ENCODE measurements around the gene DGKG.
A peak's percentile ranks its signal among the peaks of the same experiment; 100 is the strongest.

DGKG gene

DNA sequence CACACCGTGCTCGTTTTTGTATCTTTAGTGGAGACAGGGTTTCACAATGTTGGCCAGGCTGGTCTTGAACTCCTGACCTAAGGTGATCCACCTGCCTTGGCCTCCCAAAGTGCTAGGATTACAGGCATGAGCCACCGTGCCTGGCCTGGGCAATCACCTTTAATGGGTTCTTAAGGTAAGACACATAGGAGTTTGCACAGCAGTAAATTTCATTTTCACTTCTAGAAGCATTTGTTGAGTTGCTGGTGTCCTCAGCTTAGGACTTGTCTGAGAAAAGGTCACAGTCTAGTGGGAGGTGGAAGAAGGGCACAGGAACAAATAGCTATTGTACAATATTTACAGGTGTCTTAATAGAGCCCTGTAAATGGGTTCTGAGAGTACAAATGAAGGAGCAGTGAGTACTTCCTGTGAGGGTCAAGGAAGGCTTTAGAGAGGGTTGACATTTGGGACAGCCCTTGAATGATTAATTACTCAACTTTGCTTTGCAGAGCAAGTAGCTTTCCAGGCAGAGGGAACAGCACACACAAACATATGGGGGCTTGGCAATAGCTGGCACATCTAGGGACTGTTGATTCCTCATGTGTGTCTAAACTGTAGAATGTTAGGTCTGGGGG is 244.4 kb downstream of the DGKG start:
- TF ChIP-seq JUND (IDR thresholded peaks at IDR 0.05; ENCODE audit: low read depth): no peak
- no peak for DNase-seq (ENCODE audit: low read depth in 1 of 2, low spot score in 1 of 2)

DNA sequence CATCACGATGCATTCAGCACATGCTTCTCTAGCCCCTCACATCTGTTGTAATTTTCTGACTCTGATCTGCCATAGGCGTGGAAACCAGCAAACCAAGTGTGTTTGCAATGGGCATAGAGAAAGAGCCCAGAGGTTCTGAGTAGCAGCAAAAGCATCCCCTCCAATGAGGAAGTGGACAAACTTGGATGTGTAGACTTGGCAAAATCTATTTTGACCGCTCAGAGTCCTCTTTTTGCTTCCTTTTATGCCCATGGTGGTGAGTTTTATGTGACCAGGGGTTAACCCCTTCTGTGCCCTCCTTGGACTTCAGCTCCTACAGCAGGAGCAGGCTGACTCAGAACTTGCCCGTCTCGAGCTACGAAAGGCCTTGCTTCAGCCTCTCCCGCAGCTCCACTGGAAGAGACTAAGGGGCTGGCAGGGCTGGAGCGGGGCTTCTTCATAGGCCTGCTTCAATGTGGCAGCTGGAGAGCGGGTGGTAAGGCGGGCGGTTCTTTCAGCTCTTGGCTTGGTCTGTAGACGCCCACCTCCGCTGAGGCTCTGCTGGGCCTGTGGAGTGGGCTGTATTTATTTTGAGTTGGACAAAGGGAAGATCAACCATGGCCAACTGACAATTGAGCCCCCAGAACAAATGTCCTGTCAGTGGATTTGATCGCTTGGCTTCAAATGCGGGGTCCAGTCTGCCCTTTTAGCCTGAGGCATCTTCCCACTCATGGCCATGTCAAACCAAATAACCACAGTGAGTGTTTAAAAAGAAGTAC is 246.6 kb downstream of the DGKG start:
- no peak for TF ChIP-seq JUND (IDR thresholded peaks at IDR 0.05; ENCODE audit: low read depth)
- in situ Hi-C loops (cut with HindIII; ENCODE audit: low pct_unique_long_range_greater_than_20kb, low sequenced_read_pairs): no loop called here
- DNase-seq (ENCODE audit: low read depth in 1 of 2, low spot score in 1 of 2): no peak

More for the DNA sequence above, 244.4 kb downstream of the DGKG start:
- in situ Hi-C loops (cut with HindIII; ENCODE audit: low pct_unique_long_range_greater_than_20kb, low sequenced_read_pairs): no loop called here

DNA sequence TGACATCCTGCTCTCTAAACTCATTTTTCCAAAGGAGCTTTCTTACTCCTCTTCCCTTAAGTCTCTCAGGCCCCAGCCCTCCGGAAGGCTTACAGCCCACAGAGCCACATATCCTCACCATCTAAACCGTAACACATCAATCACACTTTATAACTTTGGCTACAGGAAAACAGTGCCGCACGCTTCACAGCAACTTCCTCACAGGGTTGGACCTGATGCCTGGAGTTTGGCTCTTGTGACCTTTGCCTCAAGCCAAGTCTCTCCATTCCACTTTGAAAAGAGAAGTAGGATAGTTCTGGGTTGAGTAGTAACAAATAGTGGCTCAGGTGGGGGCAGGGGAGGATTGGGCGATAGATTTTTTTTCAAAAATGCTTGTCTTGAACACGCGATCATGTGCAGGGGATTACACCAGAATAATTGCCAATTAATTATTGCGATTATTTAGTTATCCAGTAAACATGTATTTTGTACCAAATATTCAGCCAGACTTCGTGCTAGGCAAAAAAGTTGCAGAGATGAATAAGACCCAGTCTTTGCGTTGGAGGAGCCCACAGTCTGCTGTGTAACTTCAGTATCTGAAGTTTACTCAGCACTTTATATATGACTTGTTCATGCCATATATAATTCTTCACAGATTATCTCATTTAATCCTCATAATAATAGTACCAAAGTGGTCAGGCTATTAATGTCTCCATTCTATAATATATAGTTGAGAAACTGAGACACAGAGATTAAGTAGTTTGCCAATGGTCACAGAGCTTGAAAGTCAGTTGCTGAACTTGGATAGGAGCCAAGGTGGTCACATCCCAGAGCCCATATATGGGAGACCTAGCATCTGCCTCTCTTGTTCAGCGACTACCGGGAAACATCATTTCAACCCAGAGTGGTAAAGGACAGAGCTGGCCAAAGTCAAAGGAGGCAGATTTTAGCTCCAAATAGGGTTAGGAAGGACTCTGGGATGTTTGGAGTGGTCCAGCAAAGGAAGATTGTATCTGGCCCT is 250.8 kb downstream of the DGKG start:
- TF ChIP-seq JUND (IDR thresholded peaks at IDR 0.05; ENCODE audit: low read depth): no peak
- in situ Hi-C loops (cut with HindIII; ENCODE audit: low pct_unique_long_range_greater_than_20kb, low sequenced_read_pairs): no loop called here
- DNase-seq (ENCODE audit: low read depth in 1 of 2, low spot score in 1 of 2): no peak

DNA sequence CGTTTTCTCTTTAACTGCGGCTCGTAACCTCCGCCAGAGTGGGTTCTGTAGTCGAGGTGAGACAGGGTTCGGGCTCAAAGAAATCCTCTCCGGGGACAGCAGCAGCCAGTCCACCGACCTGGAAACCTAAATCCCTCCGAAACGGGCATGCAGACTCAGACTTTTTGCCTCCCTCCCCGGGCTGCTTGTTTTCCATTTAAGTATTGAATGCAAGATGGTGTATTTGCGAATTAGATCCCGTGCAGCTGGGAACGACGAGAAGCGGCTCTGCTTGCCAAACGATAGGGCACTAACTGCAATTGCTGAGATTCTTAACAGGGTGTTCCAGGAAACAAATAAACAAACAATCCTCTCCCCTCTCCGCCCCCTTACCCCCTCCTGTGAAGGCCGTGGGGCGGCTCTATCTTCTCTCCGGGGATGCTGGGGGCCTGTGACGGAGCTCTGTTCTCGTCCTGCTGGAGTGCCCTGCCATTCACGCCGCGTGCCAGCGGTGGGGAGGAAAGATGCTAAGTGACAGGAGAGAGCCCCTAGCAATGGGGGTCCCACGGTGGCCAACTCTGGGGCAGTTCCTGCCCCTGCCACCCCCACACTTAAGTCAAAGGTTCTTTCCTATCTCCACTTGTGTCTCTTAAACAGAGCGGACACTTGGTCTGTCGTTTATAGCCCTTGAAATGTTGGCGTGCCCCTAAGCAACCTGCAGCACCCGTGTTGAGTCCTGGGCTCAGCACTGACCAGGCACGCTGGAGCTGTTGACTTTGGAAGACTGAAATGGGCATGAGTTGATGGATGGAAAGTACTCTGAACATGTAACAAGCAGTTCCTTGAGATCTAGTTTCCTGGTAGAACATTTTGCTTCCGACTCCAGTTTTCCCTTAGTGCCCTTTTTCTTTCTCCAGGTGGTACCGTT is 251.9 kb downstream of the DGKG start:
- TF ChIP-seq JUND (IDR thresholded peaks at IDR 0.05; ENCODE audit: low read depth): no peak
- in situ Hi-C loops (cut with HindIII; ENCODE audit: low pct_unique_long_range_greater_than_20kb, low sequenced_read_pairs): no loop called here
- no peak for DNase-seq (ENCODE audit: low read depth in 1 of 2, low spot score in 1 of 2)

DNA sequence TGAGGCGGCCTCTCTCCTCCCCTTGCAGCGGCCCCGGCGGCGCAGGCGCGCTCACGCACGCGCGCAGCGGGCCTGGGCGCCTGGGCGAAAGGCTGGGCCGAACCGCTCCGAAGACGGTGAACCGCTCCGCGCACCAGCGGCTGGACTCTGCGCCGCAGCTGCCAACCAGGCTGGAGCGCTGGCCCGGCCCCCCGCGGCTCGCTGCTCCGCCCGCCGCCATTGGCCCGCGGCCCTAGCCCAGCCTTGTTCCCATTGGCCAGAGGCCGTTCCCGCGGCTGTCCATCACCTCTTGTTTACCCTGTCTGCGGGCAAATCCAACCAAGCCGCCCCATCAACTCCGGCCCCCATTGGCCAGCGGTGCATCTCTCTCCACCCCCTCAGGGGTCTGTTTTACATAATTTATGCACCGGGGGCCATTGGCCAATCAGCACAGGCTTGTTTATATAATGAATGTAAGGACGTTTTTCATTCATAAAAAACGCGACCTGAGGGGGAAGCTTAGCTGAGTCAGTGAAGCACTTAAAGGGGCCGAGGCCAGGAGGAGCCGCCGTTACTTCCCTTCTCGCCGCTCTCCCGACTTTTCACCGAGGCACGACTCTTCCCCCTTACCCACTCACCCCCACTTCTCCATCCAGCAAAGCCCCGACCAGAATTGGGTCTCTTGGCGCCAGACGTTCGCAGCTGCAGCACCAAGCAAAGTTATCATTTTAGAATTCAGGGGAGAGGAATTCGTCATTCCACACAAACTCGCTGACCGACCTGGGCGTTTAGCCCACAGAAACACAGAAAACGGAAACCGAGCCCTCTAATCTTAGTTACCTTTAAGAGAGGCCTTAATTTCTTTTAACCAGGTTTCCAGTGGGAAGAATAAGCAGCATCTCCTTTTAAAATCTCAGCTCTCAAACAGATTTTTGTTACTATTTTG is 252.8 kb downstream of the DGKG start, which contains the start of gene ETV5:
TSS of gene ETV5 (minus strand) at position 149 of the 925 bp plus-strand sequence. CDS start 3,221 bp downstream, outside the sequence.
- in situ Hi-C loops (cut with HindIII; ENCODE audit: low pct_unique_long_range_greater_than_20kb, low sequenced_read_pairs): no loop called here
- TF ChIP-seq JUND (IDR thresholded peaks at IDR 0.05; ENCODE audit: low read depth): no peak
- DNase-seq (ENCODE audit: low read depth in 1 of 2, low spot score in 1 of 2): peak; percentile 100

DNA sequence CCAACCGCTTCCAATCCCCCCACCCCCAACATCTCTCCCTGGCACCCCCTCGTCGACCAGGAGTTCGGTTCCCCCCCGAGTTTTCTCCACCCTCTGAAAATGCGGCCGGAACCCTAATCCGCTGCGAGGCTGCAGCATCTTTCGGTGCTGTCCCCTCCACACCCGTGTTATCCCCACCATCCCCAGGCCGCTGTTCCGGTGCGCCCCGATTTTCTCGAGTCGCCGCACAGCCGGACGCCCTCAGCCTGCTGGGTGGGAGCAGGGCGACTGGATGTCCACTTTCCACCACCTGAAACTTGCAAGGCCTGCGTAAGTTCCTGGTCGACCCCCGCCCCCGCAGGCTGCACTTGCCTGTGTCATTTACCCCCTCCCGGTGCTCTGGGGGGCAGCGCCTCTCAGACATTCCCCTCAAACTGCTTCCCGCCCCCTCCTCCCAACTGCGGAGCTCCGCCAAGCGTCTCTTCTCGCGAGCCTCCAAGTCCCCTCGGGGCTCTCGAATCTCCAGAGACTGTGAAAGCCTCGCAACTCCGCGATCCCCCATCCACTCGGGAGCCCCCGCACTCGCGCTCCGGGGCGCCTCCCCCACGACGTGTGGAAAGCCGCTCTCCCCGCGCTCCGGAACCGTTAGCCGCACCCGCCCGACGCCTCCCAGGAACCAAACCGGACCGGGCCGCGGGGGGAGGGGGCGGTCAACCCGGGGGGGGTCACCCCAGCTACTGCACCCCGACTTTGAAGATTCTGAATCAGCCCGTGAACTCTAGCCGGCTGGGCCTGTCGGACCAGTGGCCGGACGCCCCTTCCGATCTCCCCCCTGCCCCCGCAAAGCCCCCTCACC is 253.7 kb downstream of the DGKG start:
- TF ChIP-seq JUND (IDR thresholded peaks at IDR 0.05; ENCODE audit: low read depth): no peak
- DNase-seq (ENCODE audit: low read depth in 1 of 2, low spot score in 1 of 2): peak in 1 of 2 experiments; percentile 43
- in situ Hi-C loops (cut with HindIII; ENCODE audit: low pct_unique_long_range_greater_than_20kb, low sequenced_read_pairs): no loop called here

DNA sequence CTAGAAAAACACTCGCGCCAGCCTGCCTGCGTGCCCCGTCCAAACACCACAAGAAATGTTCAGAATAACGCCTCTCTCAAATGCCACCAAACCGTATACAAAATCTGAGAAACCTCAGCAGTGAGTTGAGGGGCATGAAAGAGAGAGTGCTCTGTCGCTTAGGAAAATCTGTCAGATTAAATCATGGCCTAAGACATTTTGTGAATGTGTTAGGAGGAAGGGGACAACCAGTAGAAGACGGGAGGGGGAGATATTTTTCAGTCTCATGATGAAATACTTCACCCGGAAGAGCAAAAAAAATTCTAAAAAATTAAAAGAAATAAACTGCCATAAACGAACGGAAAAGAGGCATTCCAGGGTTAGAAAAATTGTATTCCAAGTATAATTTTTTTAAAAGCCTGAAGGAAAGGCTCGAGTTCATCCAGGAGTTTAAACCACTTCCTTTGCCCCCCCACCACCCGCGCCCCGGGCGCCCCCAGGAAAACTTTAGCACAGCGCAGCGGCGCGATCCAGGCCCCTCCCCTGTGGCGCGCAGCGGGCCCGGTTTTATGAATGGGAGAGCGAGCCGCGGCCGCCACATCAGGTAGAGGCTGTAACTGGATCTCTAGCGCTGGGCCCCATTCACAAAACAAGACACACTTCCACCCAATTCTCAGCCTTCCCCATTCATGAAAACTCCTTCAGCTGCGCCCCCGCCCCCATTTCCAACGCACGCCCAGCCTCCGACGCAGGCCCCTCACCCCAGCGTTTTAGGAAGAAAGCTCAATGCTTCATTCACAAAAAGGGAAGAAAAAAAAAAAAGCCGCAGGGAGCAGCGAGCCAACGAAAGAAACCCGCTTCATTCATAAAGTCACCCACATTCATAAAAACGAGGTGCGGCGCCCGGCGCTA is 254.6 kb downstream of the DGKG start:
- no peak for TF ChIP-seq JUND (IDR thresholded peaks at IDR 0.05; ENCODE audit: low read depth)
- in situ Hi-C loops (cut with HindIII; ENCODE audit: low pct_unique_long_range_greater_than_20kb, low sequenced_read_pairs): no loop called here
- DNase-seq (ENCODE audit: low read depth in 1 of 2, low spot score in 1 of 2): peak; percentile 72 to 93

DNA sequence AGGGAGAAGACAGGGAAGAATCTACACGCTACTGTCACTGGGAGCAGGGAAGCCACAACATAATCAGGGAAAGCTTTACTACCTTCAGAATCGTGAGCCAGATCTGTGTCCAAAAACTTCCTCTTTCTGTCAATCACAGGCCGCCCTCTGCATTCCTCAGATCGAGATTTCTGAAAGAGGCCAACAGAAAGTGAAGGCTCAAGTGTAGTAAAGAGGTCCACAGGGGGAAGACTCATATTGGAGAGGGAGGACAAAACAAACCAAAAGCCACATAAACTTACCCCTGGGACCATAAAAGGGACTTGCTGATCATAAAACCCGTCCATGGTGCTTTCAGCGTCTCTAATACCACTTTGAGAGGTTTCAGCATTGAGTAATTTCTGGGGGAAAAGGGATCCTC is 256.5 kb downstream of the DGKG start:
- no peak for DNase-seq (ENCODE audit: low read depth in 1 of 2, low spot score in 1 of 2)
- in situ Hi-C loops (cut with HindIII; ENCODE audit: low pct_unique_long_range_greater_than_20kb, low sequenced_read_pairs): no loop called here
- no peak for TF ChIP-seq JUND (IDR thresholded peaks at IDR 0.05; ENCODE audit: low read depth)

DNA sequence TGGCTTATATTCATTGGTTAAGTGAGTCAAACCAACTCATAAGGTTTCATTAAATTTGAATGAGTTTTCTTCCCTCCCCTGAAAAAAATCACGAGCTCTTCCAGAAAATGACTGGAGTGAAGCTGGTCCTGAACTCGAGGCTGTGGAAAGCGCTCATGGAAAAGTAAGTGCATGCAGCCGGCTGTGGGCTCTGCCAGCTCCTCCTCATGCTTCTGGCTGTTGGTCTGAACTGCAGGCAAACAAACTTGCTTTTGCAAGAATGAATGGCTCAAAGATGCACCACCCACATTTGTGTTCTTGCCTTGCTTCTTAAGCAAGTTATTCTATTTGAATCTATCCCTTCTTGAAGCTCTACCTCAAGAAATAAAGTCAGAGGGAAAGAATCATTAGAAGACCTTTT is 259.3 kb downstream of the DGKG start:
- in situ Hi-C loops (cut with HindIII; ENCODE audit: low pct_unique_long_range_greater_than_20kb, low sequenced_read_pairs): no loop called here
- TF ChIP-seq JUND (IDR thresholded peaks at IDR 0.05; ENCODE audit: low read depth): no peak
- DNase-seq (ENCODE audit: low read depth in 1 of 2, low spot score in 1 of 2): peak in 1 of 2 experiments; percentile 48

All from T47D (cell line).